Upper lobe of left lung (tissue), 4 donors: ENCODE data around the gene ACSM2B.
"Not testable (repeated sequence)": the region's sequence is repeated elsewhere in the genome, so short reads cannot be mapped to it uniquely, and the experiment has no call there.

ENCODE experiments used
- POLR2A ChIP-seq, 4 donors: fragments of 450-650 bp; IDR thresholded peaks; one replicate each; pipeline ENCODE4 v1.5.1; 2016 to 2017; ENCODE audit warnings: antibody characterized with exemption in 4 of 4, mild to moderate bottlenecking in 2 of 4
- POLR2AphosphoS5 ChIP-seq, 2 donors: sonication (generic); formaldehyde crosslinking; IDR thresholded peaks; one replicate each; pipeline ENCODE4 v1.5.1; 2017; ENCODE audit warnings: antibody characterized with exemption in 2 of 2

DNA sequence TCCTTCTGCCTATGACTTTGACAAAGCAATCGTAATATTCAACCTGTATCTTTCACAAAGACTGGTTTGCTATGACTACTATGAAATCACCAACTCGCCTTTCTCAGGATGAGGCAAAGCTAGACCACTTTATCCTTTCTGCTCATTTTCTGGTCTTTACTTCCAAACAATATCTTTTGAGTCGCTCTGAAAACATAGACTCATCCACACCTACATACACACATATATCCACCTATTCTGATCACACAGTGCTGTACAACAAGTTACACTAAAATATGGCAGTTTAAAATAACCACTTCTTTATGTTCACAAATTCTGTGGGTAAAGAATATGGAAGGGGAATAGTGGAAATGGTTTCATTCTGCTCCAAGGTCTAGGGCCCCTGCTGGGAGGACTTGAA is 85.2 kb downstream of the ACSM2B start:
- TF ChIP-seq POLR2AphosphoS5, POLR2A (IDR thresholded peaks at IDR 0.05): not testable (repeated sequence)
